BLaER1 treated with 17β-estradiol and CSF1 and Interleukin-3, amounts not matched to agents 10 nM and 100 nM (cell line): Measurements from ENCODE around the gene FNDC8.
"Not testable (repeated sequence)": the region's sequence is repeated elsewhere in the genome, so short reads cannot be mapped to it uniquely, and the experiment has no call there.

ENCODE experiments used
- H3K27ac ChIP-seq, 11 experiments: shearing (Covaris generic); formaldehyde crosslinking; 2 replicates each; pipeline ENCODE4 v1.8.1; 2022
- H3K27me3 ChIP-seq, 11 experiments: shearing (Covaris generic); formaldehyde crosslinking; 2 replicates each; pipeline ENCODE4 v1.8.1; 2022
- H3K36me3 ChIP-seq, 11 experiments: shearing (Covaris generic); formaldehyde crosslinking; 2 replicates each; pipeline ENCODE4 v1.8.1; 2022
- H3K4me1 ChIP-seq, 10 experiments: shearing (Covaris generic); formaldehyde crosslinking; 2 replicates each; pipeline ENCODE4 v1.8.1; 2022
- H3K4me2 ChIP-seq, 11 experiments: shearing (Covaris generic); formaldehyde crosslinking; 2 replicates each; pipeline ENCODE4 v1.8.1; 2022
- H3K4me3 ChIP-seq, 10 experiments: shearing (Covaris generic); formaldehyde crosslinking; 2 replicates each; pipeline ENCODE4 v1.8.1; 2022
- H3K9ac ChIP-seq, 11 experiments: shearing (Covaris generic); formaldehyde crosslinking; 2 replicates each; pipeline ENCODE4 v1.8.1; 2022
- H3K9me3 ChIP-seq, 11 experiments: shearing (Covaris generic); formaldehyde crosslinking; replicated peaks in 1 of 11; 2 replicates each; pipeline ENCODE4 v1.8.1; 2022
- H4K20me1 ChIP-seq, 11 experiments: shearing (Covaris generic); formaldehyde crosslinking; 2 replicates each; pipeline ENCODE4 v1.8.1; 2022
- Cebpa-rat ChIP-seq, 11 experiments: shearing (Covaris generic); IDR thresholded peaks; 2 replicates each; pipeline ENCODE4 v1.8.1; 2022

FNDC8 gene

GRCh38 chr17:35088881-35089585 lies 32.4 kb upstream of the FNDC8 start:
- TF ChIP-seq Cebpa-rat (IDR thresholded peaks at IDR 0.05): no peak
- Histone ChIP-seq H3K27me3 (no peaks in the 10 kb centered on the region; a peak in 2 of 22 replicates), H3K9ac (peak overlapping the region; percentile 91 to 98 (median 94)), H3K4me2 (peak overlapping the region; percentile 87 to 99 (median 95)), H3K4me1 (peaks cover 25 to 52% (median 37%) of the 10 kb centered on the region in 10 experiments), H4K20me1 (peaks cover 0 to 17% (median 0%) of the 10 kb centered on the region in 11 experiments; a peak in 7 of 22 replicates), H3K36me3 (peaks cover 0 to 10% (median 0%) of the 10 kb centered on the region in 11 experiments; a peak in 1 of 22 replicates), H3K27ac (peak overlapping the region; percentile 87 to 97 (median 92)), H3K9me3 (no peaks in the 10 kb centered on the region), H3K4me3 (peak overlapping the region; percentile 84 to 100 (median 96))

- Histone ChIP-seq H4K20me1 (peaks cover 0 to 17% (median 0%) of the 10 kb centered on the region in 11 experiments; a peak in 7 of 22 replicates), H3K36me3 (peaks cover 0 to 3% (median 0%) of the 10 kb centered on the region in 11 experiments; a peak in 1 of 22 replicates), H3K4me1 (peaks cover 25 to 54% (median 39%) of the 10 kb centered on the region in 10 experiments), H3K27ac (peak overlapping the region; percentile 45 to 93 (median 85); a peak in 21 of 22 replicates), H3K9me3 (no peaks in the 10 kb centered on the region), H3K27me3 (no peaks in the 10 kb centered on the region; a peak in 2 of 22 replicates), H3K4me3 (peak overlapping the region; percentile 50 to 100 (median 64)), H3K4me2 (peak overlapping the region; percentile 65 to 97 (median 90)), H3K9ac (peak overlapping the region; percentile 70 to 98 (median 81))
- TF ChIP-seq Cebpa-rat (IDR thresholded peaks at IDR 0.05): no peak
Measured at GRCh38 chr17:35089586-35090296, 31.7 kb upstream of the FNDC8 start.

- H3K9me3 ChIP-seq, H3K4me3 ChIP-seq, H3K9ac ChIP-seq, H3K27me3 ChIP-seq, H3K36me3 ChIP-seq: not testable (repeated sequence)
- Histone ChIP-seq H3K27ac (peak overlapping the region in 1 of 11 experiments; percentile 93; a peak in 2 of 22 replicates), H3K4me2 (peak overlapping the region in 8 of 11 experiments; percentile 83 to 97 (median 93); a peak in 6 of 22 replicates), H3K4me1 (peaks cover 25 to 54% (median 36%) of the 10 kb centered on the region in 10 experiments), H4K20me1 (peaks cover 0 to 12% (median 0%) of the 10 kb centered on the region in 11 experiments; a peak in 6 of 22 replicates)
Measured at GRCh38 chr17:35090707-35091106, 30.7 kb upstream of the FNDC8 start.

- H3K9me3 ChIP-seq: no peaks in the 10 kb centered on the region
- peak overlapping the region in 2 of 11 experiments; percentile 13 to 19; a peak in 2 of 22 replicates for H3K27ac ChIP-seq
- H3K4me3 ChIP-seq: no peak overlapping the region
- no peaks in the 10 kb centered on the region for H4K20me1 ChIP-seq
- peaks cover 4 to 57% (median 23%) of the 10 kb centered on the region in 10 experiments for H3K4me1 ChIP-seq
- H3K4me2 ChIP-seq: peak overlapping the region in 3 of 11 experiments; percentile 23 to 40 (median 31); a peak in 7 of 22 replicates
- no peak overlapping the region for H3K9ac ChIP-seq
- TF ChIP-seq Cebpa-rat (IDR thresholded peaks at IDR 0.05): 0 out of 22 replicates have a peak, but pooled peaks of 1 of the 11 experiments have one; percentile 14
- no peaks in the 10 kb centered on the region for H3K27me3 ChIP-seq
- H3K36me3 ChIP-seq: peaks cover 2 to 34% (median 22%) of the 10 kb centered on the region in 11 experiments; a peak in 20 of 22 replicates
Measured at GRCh38 chr17:35094902-35095301, 26.5 kb upstream of the FNDC8 start.

- H3K9me3 ChIP-seq: no peaks in the 10 kb centered on the region
- no peak overlapping the region for H3K9ac ChIP-seq
- no peak overlapping the region; a peak in 1 of 22 replicates for H3K4me2 ChIP-seq
- no peaks in the 10 kb centered on the region for H4K20me1 ChIP-seq
- TF ChIP-seq Cebpa-rat (IDR thresholded peaks at IDR 0.05): no peak
- peaks cover 11 to 42% (median 30%) of the 10 kb centered on the region in 11 experiments for H3K36me3 ChIP-seq
- H3K4me3 ChIP-seq: no peak overlapping the region
- peaks cover 0 to 57% (median 18%) of the 10 kb centered on the region in 10 experiments; a peak in 14 of 20 replicates for H3K4me1 ChIP-seq
- peak overlapping the region in 1 of 11 experiments; percentile 19; a peak in 1 of 22 replicates for H3K27ac ChIP-seq
- no peaks in the 10 kb centered on the region for H3K27me3 ChIP-seq
Measured at GRCh38 chr17:35095741-35096140, 25.7 kb upstream of the FNDC8 start.

- Histone ChIP-seq H3K4me1 (peaks cover 0 to 60% (median 18%) of the 10 kb centered on the region in 10 experiments; a peak in 14 of 20 replicates), H3K4me3 (no peak overlapping the region), H4K20me1 (no peaks in the 10 kb centered on the region), H3K27me3 (no peaks in the 10 kb centered on the region), H3K4me2 (0 out of 22 replicates have a peak overlapping the region, but pooled peaks of 1 of the 11 experiments have one; percentile 30), H3K9me3 (no peaks in the 10 kb centered on the region), H3K27ac (0 out of 22 replicates have a peak overlapping the region, but pooled peaks of 1 of the 11 experiments have one; percentile 2), H3K9ac (no peak overlapping the region), H3K36me3 (peaks cover 26 to 62% (median 48%) of the 10 kb centered on the region in 11 experiments)
- no peak for TF ChIP-seq Cebpa-rat (IDR thresholded peaks at IDR 0.05)
Measured at GRCh38 chr17:35097776-35098175, 23.6 kb upstream of the FNDC8 start.

- Histone ChIP-seq H3K36me3 (peaks cover 33 to 82% (median 67%) of the 10 kb centered on the region in 11 experiments), H3K4me3 (no peak overlapping the region), H3K4me1 (peaks cover 0 to 51% (median 15%) of the 10 kb centered on the region in 10 experiments; a peak in 14 of 20 replicates), H3K27ac (peak overlapping the region in 2 of 11 experiments; percentile 7 to 22; a peak in 1 of 22 replicates), H4K20me1 (0 out of 22 replicates have a peak, but pooled peaks cover 0 to 3% (median 0%) of the 10 kb centered on the region in 11 experiments), H3K9ac (no peak overlapping the region), H3K9me3 (no peaks in the 10 kb centered on the region), H3K27me3 (no peaks in the 10 kb centered on the region), H3K4me2 (peak overlapping the region in 3 of 11 experiments; percentile 18 to 54 (median 49); a peak in 2 of 22 replicates)
- TF ChIP-seq Cebpa-rat (IDR thresholded peaks at IDR 0.05): no peak
Measured at GRCh38 chr17:35099908-35100307, 21.5 kb upstream of the FNDC8 start.

GRCh38 chr17:35101036-35101435 lies 20.4 kb upstream of the FNDC8 start:
- no peak for TF ChIP-seq Cebpa-rat (IDR thresholded peaks at IDR 0.05)
- Histone ChIP-seq H3K27me3 (no peaks in the 10 kb centered on the region), H3K9ac (no peak overlapping the region), H4K20me1 (0 out of 22 replicates have a peak, but pooled peaks cover 0 to 3% (median 0%) of the 10 kb centered on the region in 11 experiments), H3K4me3 (no peak overlapping the region), H3K36me3 (peaks cover 44 to 92% (median 78%) of the 10 kb centered on the region in 11 experiments), H3K9me3 (peaks cover 0 to 4% (median 0%) of the 10 kb centered on the region in 11 experiments; a peak in 1 of 22 replicates), H3K4me2 (peak overlapping the region in 3 of 11 experiments; percentile 18 to 54 (median 49); a peak in 6 of 22 replicates), H3K27ac (peak overlapping the region in 2 of 11 experiments; percentile 22 to 49; a peak in 3 of 22 replicates), H3K4me1 (peaks cover 0 to 42% (median 12%) of the 10 kb centered on the region in 10 experiments; a peak in 13 of 20 replicates)
